Adrenal gland (tissue), 5 donors: ENCODE data around the gene TOGARAM2.

Experiments used
- CTCF ChIP-seq, 6 experiments: fragments of 450-650 bp in 4 of 6; fragments of 200-600 bp in 2 of 6; sonication (generic) in 1 of 6; IDR thresholded peaks; 1 replicate in 5 of 6; 2 replicates in 1 of 6; pipeline versions ENCODE4 v1.5.1 to v1.8.0; 2016 to 2021; ENCODE audit warnings: antibody characterized with exemption in 6 of 6, mild to moderate bottlenecking in 2 of 6, moderate library complexity in 1 of 6
- POLR2A ChIP-seq, 2 donors: fragments of 450-650 bp; IDR thresholded peaks; one replicate each; pipeline ENCODE4 v1.6.1; 2017; ENCODE audit warnings: antibody characterized with exemption in 2 of 2, mild to moderate bottlenecking in 2 of 2, moderate library complexity in 1 of 2
- donor health status: DM: no; HTN: no; CAD: no.

GRCh38 chr2:29063056-29063455 lies 82.0 kb downstream of the TOGARAM2 start:
- TF ChIP-seq CTCF (IDR thresholded peaks at IDR 0.05) (no peak), POLR2A (IDR thresholded peaks at IDR 0.05) (no peak)
